SU-DHL-6 (cell line): ENCODE results near the gene FOLR1.

Source experiments
- H2AFZ ChIP-seq: fragments of 200-600 bp; sonication (generic); 2 replicates; pipeline ENCODE4 v1.6.1; 2014; ENCODE audit warnings: low read depth, mild to moderate bottlenecking, moderate library complexity, mixed read lengths, antibody characterized with exemption, low read length; ENCODE audit not compliant: severe bottlenecking
- H3F3A ChIP-seq: fragments of 200-600 bp; shearing (Covaris generic); 2 replicates; pipeline ENCODE4 v1.6.0; 2016; ENCODE audit warnings: antibody characterized with exemption, mild to moderate bottlenecking; ENCODE audit not compliant: insufficient read depth
- H3K27ac ChIP-seq: fragments of 200-600 bp; sonication (generic); 2 replicates; pipeline ENCODE4 v1.5.1; 2016; ENCODE audit warnings: low read depth, mild to moderate bottlenecking, low read length, moderate library complexity, mixed read lengths
- H3K27me3 ChIP-seq: fragments of 200-600 bp; sonication (generic), shearing (Covaris generic); 2 replicates; pipeline ENCODE4 v1.6.0; 2014; ENCODE audit warnings: mild to moderate bottlenecking, low read length
- H3K36me3 ChIP-seq: fragments of 200-600 bp; sonication (generic); 2 replicates; pipeline ENCODE4 v1.6.1; 2014; ENCODE audit warnings: mild to moderate bottlenecking, low read length, mixed read lengths
- H3K4me2 ChIP-seq: fragments of 300-600, 200-600 bp; shearing (Covaris generic), sonication (generic); 2 replicates; pipeline ENCODE4 v1.6.0; 2014; ENCODE audit warnings: low read length, low read depth, mild to moderate bottlenecking; ENCODE audit not compliant: poor library complexity, severe bottlenecking
- H3K4me3 ChIP-seq: fragments of 200-600 bp; sonication (generic); 2 replicates; pipeline ENCODE4 v1.5.1; 2014; ENCODE audit warnings: antibody characterized with exemption, low read length, mild to moderate bottlenecking, mixed read lengths; ENCODE audit not compliant: insufficient read depth, poor library complexity, severe bottlenecking
- H3K79me2 ChIP-seq: fragments of 200-600 bp; sonication (generic); 2 replicates; pipeline ENCODE4 v1.6.1; 2014; ENCODE audit warnings: mild to moderate bottlenecking, low read length, moderate library complexity; ENCODE audit not compliant: insufficient read depth
- H3K9ac ChIP-seq: fragments of 200-600 bp; sonication (generic); 2 replicates; pipeline ENCODE4 v1.7.0; 2014; ENCODE audit warnings: mild to moderate bottlenecking, low read length
- H3K9me2 ChIP-seq: fragments of 200-600 bp; sonication (generic); replicated peaks from 2 replicates; pipeline ENCODE4 v1.6.1; 2014; ENCODE audit warnings: low read length; ENCODE audit not compliant: insufficient read depth
- H3K9me3 ChIP-seq: fragments of 200-600 bp; sonication (generic); 2 replicates; pipeline ENCODE4 v1.6.1; 2014; ENCODE audit warnings: low read length, mixed read lengths; ENCODE audit not compliant: insufficient read depth
- H4K20me1 ChIP-seq: fragments of 200-600 bp; sonication (generic); 2 replicates; pipeline ENCODE4 v1.6.1; 2014; ENCODE audit warnings: low read depth, mild to moderate bottlenecking, antibody characterized with exemption, low read length, moderate library complexity, mixed read lengths
- CTCF ChIP-seq: fragments of 200-600 bp; sonication (generic); IDR thresholded peaks from one replicate; pipeline ENCODE4 v1.5.1; 2017; ENCODE audit warnings: antibody characterized with exemption, mild to moderate bottlenecking, low read length, moderate library complexity; ENCODE audit not compliant: insufficient read depth, poor library complexity, severe bottlenecking
- EZH2phosphoT487 ChIP-seq: fragments of 200-600 bp; sonication (generic), shearing (Covaris generic); conservative IDR thresholded peaks from 2 replicates; pipeline ENCODE4 v1.6.1; 2018; ENCODE audit warnings: mild to moderate bottlenecking, antibody characterized with exemption, low read length, moderate library complexity, mixed read lengths

Gene FOLR1

GRCh38 chr11:72240461-72241290, 48.7 kb downstream of the FOLR1 start:
- Histone ChIP-seq H3K9me2 (no peaks in the 10 kb centered on the region), H3K27me3 (no peaks in the 10 kb centered on the region), H3F3A (peaks cover 6% of the 10 kb centered on the region), H4K20me1 (no peaks in the 10 kb centered on the region), H3K27ac (no peak overlapping the region), H2AFZ (no peak overlapping the region), H3K9ac (no peak overlapping the region), H3K4me3 (no peak overlapping the region), H3K4me2 (no peak overlapping the region), H3K9me3 (no peaks in the 10 kb centered on the region), H3K79me2 (no peaks in the 10 kb centered on the region), H3K36me3 (peaks cover 4% of the 10 kb centered on the region; the same call in 1 of the 2 replicates)
- no peak for TF ChIP-seq CTCF
- TF ChIP-seq EZH2phosphoT487 = no peak

- no peaks in the 10 kb centered on the region for H3K9me2 ChIP-seq
- H3K27ac ChIP-seq = no peak overlapping the region
- TF ChIP-seq CTCF = no peak
- TF ChIP-seq EZH2phosphoT487 = no peak
- no peak overlapping the region for H3K9ac ChIP-seq
- H2AFZ ChIP-seq = no peak overlapping the region
- H3K4me2 ChIP-seq = no peak overlapping the region
- no peaks in the 10 kb centered on the region for H3K9me3 ChIP-seq
- H4K20me1 ChIP-seq = no peaks in the 10 kb centered on the region
- H3F3A ChIP-seq = peaks cover 4% of the 10 kb centered on the region
- H3K4me3 ChIP-seq = no peak overlapping the region
- no peaks in the 10 kb centered on the region for H3K79me2 ChIP-seq
- no peaks in the 10 kb centered on the region for H3K27me3 ChIP-seq
- H3K36me3 ChIP-seq = peaks cover 4% of the 10 kb centered on the region; the same call in 1 of the 2 replicates
Measured at GRCh38 chr11:72241291-72241781, 49.4 kb downstream of the FOLR1 start.

DNA sequence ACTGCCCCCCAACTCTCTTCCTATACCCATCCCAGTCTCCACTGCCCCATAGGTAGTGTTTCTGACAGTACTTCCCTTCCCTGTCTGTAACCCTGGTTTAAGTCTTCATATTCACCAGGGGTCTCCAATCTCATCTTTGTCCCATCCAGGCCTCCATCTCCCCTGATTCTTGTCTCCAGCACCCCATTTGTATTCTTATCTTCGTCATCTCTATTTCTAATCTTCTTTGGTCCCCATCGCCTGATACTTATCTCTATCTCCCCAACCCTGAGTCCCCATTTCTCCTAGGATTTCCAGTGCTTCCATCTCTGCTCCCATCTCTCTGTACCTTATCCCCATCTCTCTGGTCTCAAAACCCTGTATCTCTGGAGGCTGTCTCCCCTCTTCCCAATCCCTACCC, 50.2 kb downstream of the FOLR1 start:
- no peaks in the 10 kb centered on the region for H4K20me1 ChIP-seq
- no peaks in the 10 kb centered on the region for H3K9me3 ChIP-seq
- H3K4me2 ChIP-seq = no peak overlapping the region
- H3F3A ChIP-seq = no peaks in the 10 kb centered on the region
- no peak overlapping the region for H3K27ac ChIP-seq
- peaks cover 4% of the 10 kb centered on the region; the same call in 1 of the 2 replicates for H3K36me3 ChIP-seq
- H2AFZ ChIP-seq = no peak overlapping the region
- no peak overlapping the region for H3K9ac ChIP-seq
- TF ChIP-seq EZH2phosphoT487 = no peak
- no peaks in the 10 kb centered on the region for H3K9me2 ChIP-seq
- no peak overlapping the region for H3K4me3 ChIP-seq
- H3K79me2 ChIP-seq = no peaks in the 10 kb centered on the region
- no peaks in the 10 kb centered on the region for H3K27me3 ChIP-seq
